DOHH2 (cell line): Measurements from ENCODE around the gene SMPD3.

Experiments
- H3F3A ChIP-seq: fragments of 200-600 bp; sonication (generic), shearing (Covaris generic); 2 replicates; pipeline ENCODE4 v1.6.0; 2016; ENCODE audit warnings: antibody characterized with exemption, mild to moderate bottlenecking; ENCODE audit not compliant: control insufficient read depth, insufficient read depth
- H3K27ac ChIP-seq: fragments of 200-600 bp; sonication (generic); 2 replicates; pipeline ENCODE4 v1.5.1; 2014; ENCODE audit warnings: low read depth, mild to moderate bottlenecking, low read length, moderate library complexity
- H3K27me3 ChIP-seq: fragments of 200-600 bp; sonication (generic); 2 replicates; pipeline ENCODE4 v1.6.1; 2014; ENCODE audit warnings: mild to moderate bottlenecking, low read length, mixed read lengths; ENCODE audit not compliant: control insufficient read depth
- H3K36me3 ChIP-seq: fragments of 200-600 bp; sonication (generic); 2 replicates; pipeline ENCODE4 v1.6.1; 2014; ENCODE audit warnings: mild to moderate bottlenecking, low read length, moderate library complexity, mixed read lengths; ENCODE audit not compliant: control insufficient read depth
- H3K4me1 ChIP-seq: fragments of 200-600 bp; sonication (generic); 2 replicates; pipeline ENCODE4 v1.6.1; 2014; ENCODE audit warnings: mild to moderate bottlenecking, low read length, mixed read lengths; ENCODE audit not compliant: control insufficient read depth
- H3K4me2 ChIP-seq: fragments of 200-600 bp; sonication (generic); 2 replicates; pipeline ENCODE4 v1.6.0; 2014; ENCODE audit warnings: mild to moderate bottlenecking, low read length, moderate library complexity
- H3K4me3 ChIP-seq: fragments of 200-600 bp; sonication (generic); 2 replicates; pipeline ENCODE4 v1.5.1; 2014; ENCODE audit warnings: mild to moderate bottlenecking, low read length, mixed read lengths
- H3K79me2 ChIP-seq: fragments of 200-600 bp; sonication (generic); 2 replicates; pipeline ENCODE4 v1.6.1; 2014; ENCODE audit warnings: mild to moderate bottlenecking, low read length, mixed read lengths; ENCODE audit not compliant: control insufficient read depth
- H3K9me2 ChIP-seq: fragments of 200-600 bp; sonication (generic); replicated peaks from 2 replicates; pipeline ENCODE4 v1.6.1; 2014; ENCODE audit warnings: mild to moderate bottlenecking, low read length, mixed read lengths; ENCODE audit not compliant: control insufficient read depth
- H3K9me3 ChIP-seq: fragments of 200-600 bp; sonication (generic); 2 replicates; pipeline ENCODE4 v1.6.1; 2014; ENCODE audit warnings: antibody characterized with exemption, low read length, mixed read lengths; ENCODE audit not compliant: control insufficient read depth, insufficient read depth
- H4K20me1 ChIP-seq: fragments of 200-600 bp; sonication (generic); 2 replicates; pipeline ENCODE4 v1.6.0; 2014; ENCODE audit warnings: low read depth, mild to moderate bottlenecking, antibody characterized with exemption, low read length, moderate library complexity; ENCODE audit not compliant: control insufficient read depth, insufficient read depth
- CTCF ChIP-seq: fragments of 200-600 bp; sonication (generic); IDR thresholded peaks from one replicate; pipeline ENCODE4 v1.5.1; 2014; ENCODE audit warnings: antibody characterized with exemption, mild to moderate bottlenecking, low read depth, low read length; ENCODE audit not compliant: poor library complexity, severe bottlenecking
- EZH2phosphoT487 ChIP-seq: fragments of 200-600 bp; sonication (generic); IDR thresholded peaks from 2 replicates; pipeline ENCODE4 v1.6.1; 2017; ENCODE audit warnings: borderline replicate concordance, mild to moderate bottlenecking, antibody characterized with exemption, low read length, moderate library complexity, mixed read lengths

The SMPD3 gene

GRCh38 chr16:68367030-68367429, 81.3 kb downstream of the SMPD3 start:
- peaks cover 20% of the 10 kb centered on the region for H3K27me3 ChIP-seq
- no peaks in the 10 kb centered on the region for H3K9me2 ChIP-seq
- H3K9me3 ChIP-seq, result no peaks in the 10 kb centered on the region
- H3K36me3 ChIP-seq, result no peaks in the 10 kb centered on the region
- no peak overlapping the region for H3K4me2 ChIP-seq
- H3F3A ChIP-seq, result no peaks in the 10 kb centered on the region
- H3K4me1 ChIP-seq, result peaks cover 20% of the 10 kb centered on the region
- H3K4me3 ChIP-seq, result no peak overlapping the region
- no peaks in the 10 kb centered on the region for H3K79me2 ChIP-seq
- no peaks in the 10 kb centered on the region; the same call in 1 of the 2 replicates for H4K20me1 ChIP-seq
- peak; percentile 58 for TF ChIP-seq CTCF
- TF ChIP-seq EZH2phosphoT487, result no peak
- H3K27ac ChIP-seq, result no peak overlapping the region

GRCh38 chr16:68366062-68366461, 82.2 kb downstream of the SMPD3 start:
- no peaks in the 10 kb centered on the region for H3K9me3 ChIP-seq
- H3F3A ChIP-seq, result no peaks in the 10 kb centered on the region
- H3K4me3 ChIP-seq, result no peak overlapping the region
- H3K4me1 ChIP-seq, result peaks cover 20% of the 10 kb centered on the region
- H3K4me2 ChIP-seq, result no peak overlapping the region
- H3K79me2 ChIP-seq, result no peaks in the 10 kb centered on the region
- no peak overlapping the region for H3K27ac ChIP-seq
- H3K27me3 ChIP-seq, result peaks cover 20% of the 10 kb centered on the region
- H3K9me2 ChIP-seq, result no peaks in the 10 kb centered on the region
- H4K20me1 ChIP-seq, result no peaks in the 10 kb centered on the region; the same call in 1 of the 2 replicates
- TF ChIP-seq CTCF (no peak), EZH2phosphoT487 (no peak)
- no peaks in the 10 kb centered on the region for H3K36me3 ChIP-seq

- Histone ChIP-seq H4K20me1 (no peaks in the 10 kb centered on the region; the same call in 1 of the 2 replicates), H3K36me3 (no peaks in the 10 kb centered on the region), H3K27ac (no peak overlapping the region)
These were observed 83.0 kb downstream of the SMPD3 start for GRCh38 chr16:68365167-68365817.

More at GRCh38 chr16:68365167-68365817, 83.0 kb downstream of the SMPD3 start:
- H3K79me2 ChIP-seq, result no peaks in the 10 kb centered on the region
- no peaks in the 10 kb centered on the region for H3K9me2 ChIP-seq
- H3F3A ChIP-seq, result no peaks in the 10 kb centered on the region
- H3K4me2 ChIP-seq, result no peak overlapping the region
- H3K9me3 ChIP-seq, result no peaks in the 10 kb centered on the region
- peaks cover 20% of the 10 kb centered on the region for H3K4me1 ChIP-seq
- H3K27me3 ChIP-seq, result peaks cover 20% of the 10 kb centered on the region
- no peak overlapping the region for H3K4me3 ChIP-seq
- TF ChIP-seq EZH2phosphoT487, result no peak
- TF ChIP-seq CTCF, result no peak
